Inflammatory macrophage treated with lipopolysaccharide for 1 hour (primary cell): ENCODE measurements around the gene TMIGD2.
"Not testable (repeated sequence)": the region's sequence is repeated elsewhere in the genome, so short reads cannot be mapped to it uniquely, and the experiment has no call there.

ENCODE experiments used
- DNase-seq, 2 donors: peaks; one replicate each; pipeline ENCODE4 v3.0.0-alpha.2; 2020 to 2022

Gene TMIGD2

GRCh38 chr19:4266253-4267000, 35.8 kb downstream of the TMIGD2 start:
- no peak for DNase-seq

- DNase-seq = no peak
These were observed 37.4 kb downstream of the TMIGD2 start for GRCh38 chr19:4264812-4265211.

- peak; percentile 22 to 26 for DNase-seq
These were observed 41.5 kb downstream of the TMIGD2 start for GRCh38 chr19:4260613-4261191.

- no peak for DNase-seq
These were observed 44.0 kb downstream of the TMIGD2 start for GRCh38 chr19:4258181-4258580.

- DNase-seq = no peak
These were observed 45.2 kb downstream of the TMIGD2 start for GRCh38 chr19:4257025-4257424.

GRCh38 chr19:4256563-4256962, 45.6 kb downstream of the TMIGD2 start:
- no peak for DNase-seq

GRCh38 chr19:4246767-4247593, 55.2 kb downstream of the TMIGD2 start, which contains the start of gene YJU2:
YJU2 (plus strand) TSS chr19:4247080; CDS start chr19:4247147, 67 bp downstream.
- peak; percentile 99 to 100 for DNase-seq

- DNase-seq = not testable (repeated sequence)
These were observed 56.3 kb downstream of the TMIGD2 start for GRCh38 chr19:4245938-4246337.
